ENCODE data around the gene KDELR1.

Gene KDELR1

DNA sequence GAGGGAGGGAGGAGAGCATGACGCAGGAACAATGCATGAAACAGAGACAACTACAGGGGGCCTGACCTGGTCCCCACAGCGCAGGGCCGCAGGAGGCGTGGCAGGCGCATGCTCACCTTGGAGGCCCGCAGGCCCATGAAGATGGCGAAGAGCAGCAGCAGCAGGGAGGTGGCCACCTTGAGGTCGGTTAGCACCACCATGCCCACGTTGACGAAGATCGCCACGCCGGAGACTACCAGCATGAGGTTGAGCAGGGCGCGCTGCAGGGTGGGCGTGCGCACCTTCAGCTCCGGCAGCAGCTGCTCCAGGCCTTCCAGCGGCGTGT, 49.0 kb downstream of the KDELR1 start:
- Histone ChIP-seq H3K4me2 (ENCODE audit: low read length) (no peak overlapping the region), H3K27ac (ENCODE audit: low read depth, low read length) (no peak overlapping the region), H3K27me3 (ENCODE audit: control insufficient read depth, low read length) (no peaks in the 10 kb centered on the region), H3K9me2 (replicated peaks; ENCODE audit: control insufficient read depth, low read length) (no peaks in the 10 kb centered on the region), H3K4me3 (ENCODE audit: low read length) (no peak overlapping the region), H4K20me1 (ENCODE audit: control insufficient read depth, insufficient read depth, low read depth, low read length) (no peaks in the 10 kb centered on the region), H3F3A (ENCODE audit: control insufficient read depth, insufficient read depth) (no peaks in the 10 kb centered on the region; the same call in 1 of the 2 replicates), H3K36me3 (ENCODE audit: control insufficient read depth, low read length) (peaks cover 4% of the 10 kb centered on the region; the same call in 1 of the 2 replicates), H3K79me2 (ENCODE audit: control insufficient read depth, low read length) (no peaks in the 10 kb centered on the region), H3K9me3 (ENCODE audit: control insufficient read depth, insufficient read depth, low read length) (no peaks in the 10 kb centered on the region), H3K4me1 (ENCODE audit: control insufficient read depth, low read length) (no peaks in the 10 kb centered on the region; the same call in 1 of the 2 replicates)
- no peak for TF ChIP-seq EZH2phosphoT487 (IDR thresholded peaks at IDR 0.05; ENCODE audit: borderline replicate concordance, low read length)
- TF ChIP-seq CTCF (IDR thresholded peaks at IDR 0.05; ENCODE audit: low read depth, low read length, poor library complexity, severe bottlenecking), result no peak

DNA sequence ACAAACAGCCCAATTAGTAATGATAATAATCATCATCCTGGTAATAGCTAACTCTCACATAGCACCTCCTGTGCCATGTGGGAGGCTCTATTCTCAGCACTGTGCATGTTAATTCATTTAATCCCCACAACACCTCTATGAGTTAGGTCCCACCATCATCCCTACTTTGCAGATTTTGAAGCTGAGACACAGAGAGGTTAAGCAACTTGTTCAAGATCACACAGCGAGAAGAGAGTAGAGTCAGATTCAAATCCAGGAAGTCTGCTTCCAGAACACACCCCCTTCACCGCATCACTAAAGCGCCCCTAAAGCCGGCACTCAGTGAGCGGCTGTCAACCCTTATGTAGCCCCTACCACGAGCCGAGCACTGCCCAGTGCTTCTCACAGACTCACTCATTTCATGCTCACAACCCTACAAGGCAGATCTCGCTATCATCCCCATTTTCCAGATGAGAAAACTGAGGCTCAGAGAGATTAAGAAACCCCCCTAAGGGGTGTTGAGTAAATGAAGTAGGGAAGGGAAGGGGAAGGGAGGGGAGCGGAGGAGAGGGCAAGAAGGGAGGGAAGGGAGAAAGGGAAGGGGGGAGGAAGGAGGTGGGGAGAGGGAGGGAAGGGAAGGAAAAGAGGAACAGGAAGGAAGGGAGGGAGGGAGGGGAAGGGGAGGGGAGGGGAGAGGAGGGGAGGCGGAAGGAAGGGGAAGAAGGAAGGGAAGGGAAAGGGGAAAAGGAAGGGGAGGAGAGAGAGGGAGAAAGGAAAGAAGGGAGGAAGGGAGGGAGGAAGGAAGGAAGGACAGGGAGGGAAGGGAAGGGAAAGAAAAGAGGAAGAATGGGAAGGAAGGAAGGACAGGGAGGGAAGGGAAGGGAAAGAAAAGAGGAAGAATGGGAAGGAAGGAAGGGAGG, 49.6 kb downstream of the KDELR1 start:
- TF ChIP-seq EZH2phosphoT487 (IDR thresholded peaks at IDR 0.05; ENCODE audit: borderline replicate concordance, low read length) (no peak), CTCF (IDR thresholded peaks at IDR 0.05; ENCODE audit: low read depth, low read length, poor library complexity, severe bottlenecking) (no peak)

DNA sequence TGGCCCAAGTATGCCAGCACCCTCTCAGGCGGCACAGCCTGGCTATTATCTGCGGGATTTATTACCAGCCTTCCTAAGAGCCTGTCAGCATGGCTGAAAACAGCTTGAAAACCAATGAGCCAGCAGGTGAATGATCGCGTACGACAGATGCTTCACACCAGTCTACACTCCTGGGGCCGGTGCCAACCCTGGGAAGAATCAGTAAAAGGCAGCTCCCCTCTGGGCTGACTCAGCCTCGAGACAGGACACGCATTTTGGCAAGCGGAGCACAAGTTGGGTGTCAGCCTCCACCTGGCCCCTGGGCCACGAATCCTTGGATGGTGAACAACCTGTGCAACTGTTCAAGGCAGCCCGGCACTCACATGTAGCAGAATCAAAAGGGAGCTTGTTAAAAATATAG, 50.4 kb downstream of the KDELR1 start:
- no peaks in the 10 kb centered on the region for H3K9me2 ChIP-seq (replicated peaks; ENCODE audit: control insufficient read depth, low read length)
- H3K27ac ChIP-seq (ENCODE audit: low read depth, low read length), result no peak overlapping the region
- no peak overlapping the region for H3K4me3 ChIP-seq (ENCODE audit: low read length)
- no peaks in the 10 kb centered on the region for H4K20me1 ChIP-seq (ENCODE audit: control insufficient read depth, insufficient read depth, low read depth, low read length)
- no peak for TF ChIP-seq CTCF (IDR thresholded peaks at IDR 0.05; ENCODE audit: low read depth, low read length, poor library complexity, severe bottlenecking)
- no peak for TF ChIP-seq EZH2phosphoT487 (IDR thresholded peaks at IDR 0.05; ENCODE audit: borderline replicate concordance, low read length)
- H3K27me3 ChIP-seq (ENCODE audit: control insufficient read depth, low read length), result no peaks in the 10 kb centered on the region
- no peaks in the 10 kb centered on the region; the same call in 1 of the 2 replicates for H3F3A ChIP-seq (ENCODE audit: control insufficient read depth, insufficient read depth)
- H3K9me3 ChIP-seq (ENCODE audit: control insufficient read depth, insufficient read depth, low read length), result no peaks in the 10 kb centered on the region
- H3K36me3 ChIP-seq (ENCODE audit: control insufficient read depth, low read length), result peaks cover 4% of the 10 kb centered on the region; the same call in 1 of the 2 replicates
- H3K79me2 ChIP-seq (ENCODE audit: control insufficient read depth, low read length), result no peaks in the 10 kb centered on the region
- no peaks in the 10 kb centered on the region; the same call in 1 of the 2 replicates for H3K4me1 ChIP-seq (ENCODE audit: control insufficient read depth, low read length)
- no peak overlapping the region for H3K4me2 ChIP-seq (ENCODE audit: low read length)

More for the DNA sequence above, 49.6 kb downstream of the KDELR1 start:
- no peak overlapping the region for H3K4me2 ChIP-seq (ENCODE audit: low read length)
- H3K27me3 ChIP-seq (ENCODE audit: control insufficient read depth, low read length), result no peaks in the 10 kb centered on the region
- H3K27ac ChIP-seq (ENCODE audit: low read depth, low read length), result no peak overlapping the region
- no peak overlapping the region for H3K4me3 ChIP-seq (ENCODE audit: low read length)
- H3K9me2 ChIP-seq (replicated peaks; ENCODE audit: control insufficient read depth, low read length), result no peaks in the 10 kb centered on the region
- no peaks in the 10 kb centered on the region for H3K79me2 ChIP-seq (ENCODE audit: control insufficient read depth, low read length)
- H3K4me1 ChIP-seq (ENCODE audit: control insufficient read depth, low read length), result no peaks in the 10 kb centered on the region; the same call in 1 of the 2 replicates
- H3F3A ChIP-seq (ENCODE audit: control insufficient read depth, insufficient read depth), result no peaks in the 10 kb centered on the region; the same call in 1 of the 2 replicates
- peaks cover 4% of the 10 kb centered on the region; the same call in 1 of the 2 replicates for H3K36me3 ChIP-seq (ENCODE audit: control insufficient read depth, low read length)
- H3K9me3 ChIP-seq (ENCODE audit: control insufficient read depth, insufficient read depth, low read length), result no peaks in the 10 kb centered on the region
- H4K20me1 ChIP-seq (ENCODE audit: control insufficient read depth, insufficient read depth, low read depth, low read length), result no peaks in the 10 kb centered on the region

Data from DOHH2 (cell line).